Lower leg skin (tissue), 4 donors: ENCODE results near the gene BLOC1S4. TPM values are rescaled to one million over a fixed set of nuclear protein-coding genes. Genes with fewer than 3 reads are reported as not detected.

Source experiments
- DNase-seq, 2 donors: peaks; one replicate each; pipeline ENCODE4 v3.0.0-alpha.2; 2019; ENCODE audit warnings: low spot score in 2 of 2
- H3K4me3 ChIP-seq: fragments of 200-600 bp; sonication (generic); 2 replicates; pipeline ENCODE4 v1.5.1; 2017; ENCODE audit warnings: mild to moderate bottlenecking, low read depth; ENCODE audit not compliant: poor library complexity, severe bottlenecking
- POLR2A ChIP-seq, 2 donors: fragments of 450-650 bp; IDR thresholded peaks; one replicate each; pipeline ENCODE4 v1.6.1; 2016 to 2017; ENCODE audit warnings: antibody characterized with exemption in 2 of 2, mild to moderate bottlenecking in 1 of 2, moderate library complexity in 1 of 2
- WGBS, 2 donors: methylation state at CpG; one replicate each; pipeline ENCODE4 v1.1.5; 2018; 5-methylcytosine and 5-hydroxymethylcytosine counted together
- intact Hi-C: fragments of 100-400 bp; cut with DNase I; formaldehyde crosslinking; loops from one replicate; pipeline ENCODE4 v1.15.0; 2023; ENCODE audit warnings: low total_unique reads
- total RNA-seq, 4 donors: library from RNA; depleted of rRNA; stranded (reverse); fragments of >200 nt; gene quantifications; one replicate each; pipeline ENCODE4 v1.1.0, GENCODE V29; 2016
- TF ChIP-seq, protein P1 (sequence below), 3 donors: fragments of 450-650 bp; IDR thresholded peaks; one replicate each; pipeline ENCODE4 v1.5.1; 2016; ENCODE audit warnings: antibody characterized with exemption in 3 of 3, mild to moderate bottlenecking in 3 of 3, moderate library complexity in 2 of 3

The BLOC1S4 gene
- total RNA-seq, 4 donors from 2014 or later = 17.9 to 24.3 (median 22.8) TPM

GRCh38 chr4:6716958-6717655 is 1.1 kb downstream of the BLOC1S4 start:
- intact Hi-C loops = no loop called here
- peak in 1 of 2 donors; percentile 63 for DNase-seq
- 22 to 26% methylated on average over 7 of the region's 7 CpGs for WGBS, 2 donors

GRCh38 chr4:6718932-6719610 is 3.1 kb downstream of the BLOC1S4 start:
- no peak overlapping the region for H3K4me3 ChIP-seq
- TF ChIP-seq, protein P1, sequence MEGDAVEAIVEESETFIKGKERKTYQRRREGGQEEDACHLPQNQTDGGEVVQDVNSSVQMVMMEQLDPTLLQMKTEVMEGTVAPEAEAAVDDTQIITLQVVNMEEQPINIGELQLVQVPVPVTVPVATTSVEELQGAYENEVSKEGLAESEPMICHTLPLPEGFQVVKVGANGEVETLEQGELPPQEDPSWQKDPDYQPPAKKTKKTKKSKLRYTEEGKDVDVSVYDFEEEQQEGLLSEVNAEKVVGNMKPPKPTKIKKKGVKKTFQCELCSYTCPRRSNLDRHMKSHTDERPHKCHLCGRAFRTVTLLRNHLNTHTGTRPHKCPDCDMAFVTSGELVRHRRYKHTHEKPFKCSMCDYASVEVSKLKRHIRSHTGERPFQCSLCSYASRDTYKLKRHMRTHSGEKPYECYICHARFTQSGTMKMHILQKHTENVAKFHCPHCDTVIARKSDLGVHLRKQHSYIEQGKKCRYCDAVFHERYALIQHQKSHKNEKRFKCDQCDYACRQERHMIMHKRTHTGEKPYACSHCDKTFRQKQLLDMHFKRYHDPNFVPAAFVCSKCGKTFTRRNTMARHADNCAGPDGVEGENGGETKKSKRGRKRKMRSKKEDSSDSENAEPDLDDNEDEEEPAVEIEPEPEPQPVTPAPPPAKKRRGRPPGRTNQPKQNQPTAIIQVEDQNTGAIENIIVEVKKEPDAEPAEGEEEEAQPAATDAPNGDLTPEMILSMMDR (IDR thresholded peaks at IDR 0.05) = no peak
- no peak for TF ChIP-seq POLR2A (IDR thresholded peaks at IDR 0.05)
- intact Hi-C loops = no loop called here
- 81 to 85% methylated on average over 7 of the region's 7 CpGs for WGBS, 2 donors
- DNase-seq = no peak

More at GRCh38 chr4:6716958-6717655, 1.1 kb downstream of the BLOC1S4 start:
- peak overlapping the region; percentile 81 for H3K4me3 ChIP-seq
- no peak for TF ChIP-seq POLR2A (IDR thresholded peaks at IDR 0.05)
- TF ChIP-seq, protein P1 (IDR thresholded peaks at IDR 0.05) = no peak

DNA sequence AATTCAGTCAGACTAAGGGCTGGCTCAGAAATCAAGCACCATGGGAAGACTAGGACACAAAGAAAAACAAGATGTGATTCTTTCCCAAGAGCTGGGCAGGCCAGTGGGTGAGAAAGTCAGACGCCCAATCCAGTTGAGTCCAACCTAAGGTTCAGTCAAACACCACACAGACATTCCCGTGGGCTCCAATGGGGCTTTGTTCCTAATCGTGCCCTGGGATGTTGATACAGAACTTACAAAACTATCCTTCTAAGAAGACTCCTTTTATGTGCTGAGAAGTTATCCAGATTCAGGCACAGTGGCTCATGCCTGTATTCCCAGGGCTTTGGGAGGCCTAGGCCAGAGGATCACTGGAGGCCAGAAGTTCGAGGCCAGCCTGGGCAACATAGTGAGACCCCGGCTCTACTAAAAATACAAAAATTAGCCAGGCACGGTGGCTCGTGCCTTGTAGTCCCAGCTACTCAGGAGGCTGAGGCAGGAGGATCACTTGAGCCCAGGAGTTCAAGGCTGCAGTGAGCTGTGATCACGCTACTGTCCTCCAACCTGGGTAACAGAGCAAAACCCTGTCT is 3.7 kb downstream of the BLOC1S4 start:
- H3K4me3 ChIP-seq = no peak overlapping the region
- intact Hi-C loops = loop anchor here (5.0 to 10.0 kb wide), 2 partner anchors 153 to 355 kb away; no protein-coding TSS in a partner anchor
- 64% methylated on average over 8 of the region's 8 CpGs for WGBS, 2 donors
- no peak for TF ChIP-seq POLR2A (IDR thresholded peaks at IDR 0.05)
- DNase-seq = peak in 1 of 2 donors; percentile 36

DNA sequence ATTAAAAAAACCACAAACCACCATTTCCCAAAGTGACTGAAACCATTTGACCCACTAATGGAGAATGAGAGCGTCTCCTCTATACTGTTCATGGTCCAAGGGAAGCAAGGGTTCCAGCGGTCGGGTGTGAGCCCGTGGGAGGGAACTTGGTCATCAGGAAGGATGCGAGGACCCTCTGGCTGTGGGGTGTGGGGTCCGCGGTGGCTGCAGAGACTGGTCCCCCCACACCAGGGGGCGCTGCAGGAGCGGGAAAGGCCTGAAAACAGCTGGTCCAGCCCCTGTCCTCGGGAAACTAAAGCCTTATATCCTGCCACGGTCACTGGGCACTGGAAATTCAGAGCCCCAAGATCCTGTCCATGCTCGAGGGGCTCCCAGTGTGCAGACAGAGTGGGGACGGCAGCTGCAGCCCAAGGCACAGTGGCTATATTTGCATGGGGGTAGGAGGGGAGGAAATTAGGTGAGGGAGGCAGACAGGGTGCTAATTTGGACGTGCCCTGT is 4.3 kb downstream of the BLOC1S4 start:
- TF ChIP-seq, protein P1 (IDR thresholded peaks at IDR 0.05) = peak in 1 of 3 donors; percentile 65
- no peak for TF ChIP-seq POLR2A (IDR thresholded peaks at IDR 0.05)
- peak; percentile 73 to 96 for DNase-seq
- no peak overlapping the region for H3K4me3 ChIP-seq
- intact Hi-C loops = loop anchor here (5.0 to 10.0 kb wide), 2 partner anchors 152 to 355 kb away; no protein-coding TSS in a partner anchor
- WGBS, 2 donors = 4 to 6% methylated on average over 14 of the region's 14 CpGs

DNA sequence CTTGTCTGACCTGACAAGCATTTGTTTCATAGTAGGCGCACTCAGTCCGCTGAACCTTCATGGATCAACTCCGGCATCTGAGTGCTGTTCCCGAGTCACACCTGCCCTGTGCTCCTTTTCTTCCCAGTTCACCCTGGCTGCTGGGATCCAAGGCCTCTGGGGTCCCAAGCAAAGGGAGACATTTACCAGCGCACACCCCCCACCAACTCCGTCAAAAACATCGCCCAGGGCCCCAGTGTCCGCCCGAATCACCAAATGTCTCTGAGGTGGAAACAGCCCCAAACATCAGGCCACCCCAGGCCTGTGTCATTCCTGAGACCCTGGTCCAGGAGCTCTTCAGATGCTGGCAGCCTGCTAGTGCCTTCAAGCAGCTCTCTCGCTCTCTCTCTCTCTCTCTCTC is 5.1 kb downstream of the BLOC1S4 start:
- peak in 1 of 2 donors; percentile 78 for DNase-seq
- WGBS, 2 donors = 95 to 98% methylated on average over 10 of the region's 10 CpGs
- intact Hi-C loops = loop anchor here (5.0 to 10.0 kb wide), 2 partner anchors 151 to 354 kb away; no protein-coding TSS in a partner anchor
- TF ChIP-seq POLR2A (IDR thresholded peaks at IDR 0.05) = no peak
- TF ChIP-seq, protein P1 (IDR thresholded peaks at IDR 0.05) = no peak
- no peak overlapping the region for H3K4me3 ChIP-seq

GRCh38 chr4:6722891-6723290 is 6.9 kb downstream of the BLOC1S4 start:
- 95% methylated on average over 11 to 12 of the region's 12 CpGs for WGBS, 2 donors

More at GRCh38 chr4:6722891-6723290, 6.9 kb downstream of the BLOC1S4 start:
- intact Hi-C loops = loop anchor here (5.0 to 10.0 kb wide), 2 partner anchors 149 to 352 kb away; no protein-coding TSS in a partner anchor
- TF ChIP-seq POLR2A (IDR thresholded peaks at IDR 0.05) = no peak
- TF ChIP-seq, protein P1 (IDR thresholded peaks at IDR 0.05) = no peak
- H3K4me3 ChIP-seq = no peak overlapping the region
- DNase-seq = peak in 1 of 2 donors; percentile 62
